ENCODE data around the gene SCAPER. TPM values are rescaled to one million over a fixed set of nuclear protein-coding genes. Genes with fewer than 3 reads are reported as not detected.
"Not testable (repeated sequence)": the region's sequence is repeated elsewhere in the genome, so short reads cannot be mapped to it uniquely, and the experiment has no call there.

Gene SCAPER
- total RNA-seq, 1 donor from 2014 or later = 45.9 TPM

DNA sequence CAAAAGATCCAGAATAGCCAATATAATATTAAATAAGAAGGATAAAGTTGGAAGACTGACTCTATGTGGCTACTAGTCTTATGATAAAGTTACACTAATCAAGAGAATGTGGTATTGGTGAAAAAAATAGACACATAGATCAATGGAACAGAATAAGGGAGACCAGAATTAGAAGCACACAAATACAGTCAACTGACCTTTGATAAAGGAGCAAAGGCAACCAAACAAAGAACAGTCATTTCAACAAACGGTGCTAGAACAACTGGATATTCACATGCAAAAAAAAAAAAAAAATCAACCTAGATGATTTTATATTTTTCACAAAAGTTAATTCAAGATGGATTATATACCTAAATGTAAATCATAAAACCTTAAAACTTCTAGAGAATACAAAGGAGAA lies 422.1 kb downstream of the SCAPER start:
- no peak for DNase-seq (ENCODE audit: low spot score)

DNA sequence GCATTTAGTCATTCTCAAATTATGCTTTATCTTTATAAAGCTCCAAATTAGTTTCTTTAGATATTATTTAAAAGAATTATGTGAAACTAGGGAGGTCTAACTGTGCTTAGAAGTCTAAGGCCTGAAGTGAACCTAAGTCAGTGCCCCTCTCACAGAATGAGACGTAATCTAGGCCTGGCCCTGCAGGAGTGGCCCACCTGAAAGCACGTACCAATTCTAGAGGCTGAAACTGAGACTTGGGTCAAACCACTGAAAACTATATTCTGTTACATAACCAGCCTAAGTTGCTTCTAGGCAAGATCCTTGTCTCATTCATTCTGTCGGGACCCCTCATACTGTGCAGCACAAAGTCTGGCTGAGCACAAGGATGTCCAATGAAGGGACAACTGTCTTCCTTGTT lies 424.9 kb downstream of the SCAPER start:
- DNase-seq (ENCODE audit: low spot score) = no peak

DNA sequence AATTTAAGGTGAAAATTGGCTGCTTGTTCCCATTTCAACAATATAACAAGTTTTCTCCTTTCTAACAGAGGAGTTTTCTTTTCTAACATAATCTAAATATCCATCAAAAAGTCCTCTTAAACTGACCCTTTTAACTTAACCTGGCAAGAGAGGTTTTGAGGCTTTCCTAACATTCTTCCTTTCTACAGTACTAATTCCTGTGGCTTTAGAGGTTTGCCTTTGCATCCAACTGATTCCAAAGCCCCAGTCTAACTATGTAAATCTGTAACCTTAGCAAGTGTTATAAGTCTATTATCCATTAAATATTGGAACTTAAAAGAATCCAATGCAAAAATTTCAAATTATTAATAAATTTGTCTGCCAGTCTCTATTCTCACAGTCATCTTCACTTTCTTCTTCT lies 434.4 kb downstream of the SCAPER start:
- no peak for DNase-seq (ENCODE audit: low spot score)

GRCh38 chr15:76468722-76469121 lies 436.4 kb downstream of the SCAPER start:
- no peak for DNase-seq (ENCODE audit: low spot score)

- no peak for DNase-seq (ENCODE audit: low spot score)
Observed at GRCh38 chr15:76467136-76467535, 438.0 kb downstream of the SCAPER start.

DNA sequence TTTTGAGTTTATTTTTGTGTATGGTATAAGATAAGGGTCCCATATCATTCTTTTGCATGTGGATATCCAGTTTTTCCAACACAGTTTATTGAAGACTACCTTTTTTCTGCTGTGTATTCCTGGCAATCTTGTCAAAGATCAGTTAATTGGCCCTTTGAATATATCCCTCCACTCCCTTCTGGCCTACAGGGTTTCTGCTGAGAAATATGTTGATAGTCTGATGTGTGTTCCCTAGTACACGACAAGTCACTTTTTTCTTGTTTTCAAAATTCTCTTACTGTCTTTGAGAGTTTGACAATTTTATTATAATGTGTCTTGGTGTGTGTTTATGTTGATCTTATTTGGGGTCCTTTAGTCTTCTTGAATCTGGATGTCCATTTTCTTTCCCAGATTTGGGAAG lies 439.4 kb downstream of the SCAPER start:
- no peak for DNase-seq (ENCODE audit: low spot score)

GRCh38 chr15:76464247-76464646 lies 440.9 kb downstream of the SCAPER start:
- DNase-seq (ENCODE audit: low spot score) = no peak

- DNase-seq (ENCODE audit: low spot score) = no peak
Observed at GRCh38 chr15:76460871-76461270, 444.3 kb downstream of the SCAPER start.

GRCh38 chr15:76460347-76460746 lies 444.8 kb downstream of the SCAPER start:
- DNase-seq (ENCODE audit: low spot score) = no peak

DNA sequence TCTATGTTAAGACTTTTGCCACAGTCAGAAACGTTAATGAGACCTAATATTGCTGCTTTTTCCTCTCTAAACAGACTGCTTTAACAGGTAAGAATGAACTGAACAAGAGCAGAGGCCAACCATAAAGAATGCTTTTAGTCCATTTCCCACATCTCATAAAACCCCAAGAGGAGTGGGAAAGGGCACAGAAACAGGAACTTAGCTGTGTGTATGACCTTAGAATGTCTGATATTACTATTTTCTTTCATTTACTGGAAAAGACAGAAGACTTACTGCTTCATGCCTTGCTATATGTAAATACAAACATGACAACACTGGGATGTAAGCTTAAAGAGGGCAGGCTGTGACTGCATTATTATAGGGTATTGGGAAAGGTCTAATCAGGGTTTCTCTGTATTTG lies 453.6 kb downstream of the SCAPER start:
- DNase-seq (ENCODE audit: low spot score) = no peak

DNA sequence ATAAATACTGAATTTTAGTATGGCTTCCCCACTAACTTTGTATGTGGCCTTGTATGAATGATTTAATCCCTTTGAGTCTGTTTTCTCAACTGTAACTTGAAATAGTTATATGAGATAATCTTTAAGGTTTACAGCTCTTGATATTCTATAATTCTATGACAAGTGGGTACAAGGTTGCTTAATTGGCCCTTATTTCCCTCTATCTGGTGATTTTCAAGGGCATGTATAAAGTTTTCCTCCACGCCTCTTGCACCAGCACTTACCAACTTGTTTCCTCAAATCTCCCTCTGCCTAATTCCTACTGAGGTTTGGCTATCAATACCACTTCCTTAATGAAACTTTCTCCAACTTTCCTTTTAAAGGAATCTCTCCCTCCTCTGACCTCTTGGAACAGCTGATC lies 455.7 kb downstream of the SCAPER start:
- DNase-seq (ENCODE audit: low spot score) = no peak

GRCh38 chr15:76448755-76449154 lies 456.4 kb downstream of the SCAPER start:
- DNase-seq (ENCODE audit: low spot score) = no peak

- no peak for DNase-seq (ENCODE audit: low spot score)
Observed at GRCh38 chr15:76447728-76448441, 457.3 kb downstream of the SCAPER start.

- DNase-seq (ENCODE audit: low spot score) = no peak
Observed at GRCh38 chr15:76440441-76440840, 464.7 kb downstream of the SCAPER start.

- DNase-seq (ENCODE audit: low spot score) = no peak
Observed at GRCh38 chr15:76439542-76439941, 465.6 kb downstream of the SCAPER start.

DNA sequence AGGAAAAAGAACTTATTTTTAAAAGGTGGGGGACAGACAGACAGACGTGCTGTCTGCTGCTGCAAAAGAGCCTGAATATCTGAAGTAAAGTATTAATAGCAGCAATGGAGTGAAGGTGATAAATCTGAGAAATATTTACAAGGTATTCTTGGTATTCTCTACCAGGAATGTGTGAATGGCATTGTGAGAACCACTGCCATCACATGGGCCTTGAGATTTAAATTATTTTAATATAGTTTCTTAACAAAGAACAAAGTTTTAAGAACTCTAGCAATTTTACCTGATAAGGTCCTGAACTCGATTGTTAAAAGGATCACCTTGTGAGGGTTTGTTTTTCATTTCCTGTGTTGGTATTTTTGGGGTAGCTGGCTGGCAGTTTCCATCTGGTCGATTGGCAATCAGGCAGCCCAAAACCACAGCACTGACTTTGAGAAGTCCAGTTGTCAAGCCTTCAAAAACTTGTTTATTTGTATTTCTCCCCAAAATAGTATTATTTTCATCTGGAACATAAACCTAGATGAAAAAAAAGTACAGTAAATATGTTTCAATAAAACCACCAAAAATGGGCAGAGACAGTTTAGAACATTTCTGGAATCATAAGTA lies 471.2 kb downstream of the SCAPER start:
- DNase-seq (ENCODE audit: low spot score) = no peak

DNA sequence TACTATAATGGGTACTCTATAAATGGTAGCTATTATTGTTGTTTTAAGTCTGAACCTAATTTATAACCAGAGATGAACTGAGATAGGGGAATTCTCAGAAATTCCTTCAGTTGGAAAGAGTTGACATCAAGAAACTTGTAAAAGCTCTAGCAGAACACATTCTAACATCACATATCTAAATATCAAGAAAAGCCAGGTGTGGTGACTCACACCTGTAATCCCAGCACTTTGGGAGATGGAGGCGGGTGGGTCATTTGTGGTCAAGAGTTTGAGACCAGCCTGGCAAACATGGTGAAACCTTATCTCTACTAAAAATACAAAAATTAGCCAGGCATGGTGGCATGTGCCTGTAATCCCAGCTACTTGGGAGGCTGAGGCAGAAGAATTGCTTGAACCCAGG lies 472.1 kb downstream of the SCAPER start:
- DNase-seq (ENCODE audit: low spot score) = not testable (repeated sequence)

GRCh38 chr15:76432604-76433003 lies 472.5 kb downstream of the SCAPER start:
- DNase-seq (ENCODE audit: low spot score) = no peak

DNA sequence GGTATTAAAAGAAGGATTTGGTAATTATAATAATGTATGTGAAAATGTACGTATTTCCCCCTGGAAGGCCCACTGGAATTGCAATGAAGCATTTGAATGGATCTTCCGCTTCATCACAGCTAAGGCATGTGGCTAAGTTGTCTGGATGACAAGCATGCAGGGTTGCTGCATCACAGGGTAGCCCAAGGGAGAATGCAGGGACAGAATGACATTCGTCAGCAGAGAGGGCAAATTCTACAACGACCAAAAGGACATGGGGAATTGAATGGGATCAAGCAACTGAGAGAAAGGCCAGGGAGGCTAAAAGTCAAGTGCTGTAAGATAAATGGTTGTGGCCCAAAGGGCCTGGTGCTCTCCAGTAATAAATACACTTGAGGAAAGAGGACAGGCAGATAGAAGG lies 473.2 kb downstream of the SCAPER start:
- DNase-seq (ENCODE audit: low spot score) = no peak

- DNase-seq (ENCODE audit: low spot score) = not testable (repeated sequence)
Observed at GRCh38 chr15:76430711-76431110, 474.4 kb downstream of the SCAPER start.

- no peak for DNase-seq (ENCODE audit: low spot score)
Observed at GRCh38 chr15:76429661-76430060, 475.5 kb downstream of the SCAPER start.

DNA sequence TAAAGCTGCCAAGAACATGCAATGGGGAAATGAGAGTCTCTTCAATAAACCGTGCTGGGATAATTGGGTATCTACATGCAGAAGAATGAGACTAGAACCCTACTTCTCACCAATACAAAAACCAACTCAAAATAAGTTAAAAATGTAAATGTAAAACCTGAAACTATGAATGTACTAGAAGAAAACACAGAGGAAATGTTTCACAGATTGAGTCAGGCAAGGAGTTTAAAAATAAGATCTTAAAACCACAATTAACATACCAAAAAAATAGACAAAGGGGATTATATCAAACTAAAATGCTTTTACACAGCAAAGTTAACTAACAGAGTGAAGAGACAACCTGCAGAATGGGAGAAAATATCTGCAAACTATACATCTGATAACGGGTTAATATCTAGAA lies 478.2 kb downstream of the SCAPER start:
- no peak for DNase-seq (ENCODE audit: low spot score)

DNA sequence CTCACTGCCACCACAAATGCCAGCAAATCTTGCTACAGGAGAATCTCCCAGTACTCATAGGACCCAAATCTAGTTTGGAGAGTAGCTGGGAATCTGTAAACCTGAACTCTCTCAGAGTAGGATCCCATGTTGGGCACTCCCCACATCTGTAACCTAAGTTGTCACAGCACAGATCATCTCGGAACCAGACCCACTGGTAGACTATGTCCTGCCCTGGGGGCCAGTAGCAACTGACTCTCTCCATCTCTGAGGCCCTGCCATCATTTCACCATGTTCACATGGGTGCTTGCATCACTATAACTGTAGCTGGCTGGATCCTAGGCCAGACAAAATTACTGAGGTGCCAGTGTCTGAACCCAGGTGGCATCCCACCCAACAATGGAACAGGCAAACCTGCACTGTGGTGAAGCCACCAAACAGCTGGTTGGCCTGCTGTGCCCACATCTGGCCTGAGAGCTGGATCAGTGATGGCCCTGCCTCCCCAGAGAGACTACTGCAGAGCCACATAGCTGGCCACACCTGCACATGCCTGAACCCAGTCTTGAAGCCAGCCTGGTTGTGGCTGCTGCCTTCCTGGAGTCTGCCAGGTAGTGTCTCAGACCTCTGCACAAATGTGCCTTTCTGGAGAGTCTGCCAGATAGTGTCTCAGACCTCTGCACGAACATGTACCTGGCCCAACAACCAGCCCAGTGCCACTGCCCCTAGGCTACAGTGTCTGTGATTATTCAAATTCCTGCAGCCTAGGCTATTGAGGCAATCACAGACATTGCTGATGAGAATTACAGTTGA lies 486.6 kb downstream of the SCAPER start:
- no peak for DNase-seq (ENCODE audit: low spot score)
